OCI-LY3 (cell line): ENCODE results near the gene C16orf74.

ENCODE experiments used
- H2AFZ ChIP-seq: fragments of 200-600, 300-600 bp; shearing (Covaris generic); 2 replicates; pipeline ENCODE4 v1.6.0; 2014; ENCODE audit warnings: antibody characterized with exemption, low read depth, low read length
- H3K27ac ChIP-seq: fragments of 200-600, 300-600 bp; sonication (generic); 2 replicates; pipeline ENCODE4 v1.5.1; 2014; ENCODE audit warnings: mild to moderate bottlenecking, low read length, moderate library complexity, mixed read lengths
- H3K27me3 ChIP-seq: fragments of 200-600, 300-600 bp; sonication (generic); 2 replicates; pipeline ENCODE4 v1.6.1; 2014; ENCODE audit warnings: low read depth, low read length, mixed read lengths
- H3K36me3 ChIP-seq: fragments of 200-600, 300-600 bp; sonication (generic); replicated peaks from 2 replicates; pipeline ENCODE3; 2014; ENCODE audit warnings: low read depth, low read length, mixed read lengths
- H3K4me1 ChIP-seq: fragments of 300-600, 200-600 bp; sonication (generic); 2 replicates; pipeline ENCODE4 v1.6.1; 2014; ENCODE audit warnings: low read length, mixed read lengths
- H3K4me2 ChIP-seq: fragments of 200-600, 300-600 bp; sonication (generic); 2 replicates; pipeline ENCODE4 v1.6.1; 2014; ENCODE audit warnings: low read length, mixed read lengths
- H3K4me3 ChIP-seq: fragments of 300-600, 200-600 bp; sonication (generic); 2 replicates; pipeline ENCODE4 v1.5.1; 2014; ENCODE audit warnings: antibody characterized with exemption, mild to moderate bottlenecking, low read length, moderate library complexity
- H3K79me2 ChIP-seq: fragments of 300-600, 200-600 bp; shearing (Covaris generic); 2 replicates; pipeline ENCODE4 v1.6.1; 2014; ENCODE audit warnings: mild to moderate bottlenecking, low read length, mixed read lengths
- H3K9ac ChIP-seq: fragments of 300-600, 200-600 bp; shearing (Covaris generic); 2 replicates; pipeline ENCODE4 v1.6.0; 2014; ENCODE audit warnings: mild to moderate bottlenecking, low read length, moderate library complexity
- H3K9me3 ChIP-seq: fragments of 200-600, 300-600 bp; shearing (Covaris generic); 2 replicates; pipeline ENCODE4 v1.6.1; 2014; ENCODE audit warnings: low read length, mixed read lengths; ENCODE audit not compliant: insufficient read depth
- H4K20me1 ChIP-seq: fragments of 200-600, 300-600 bp; sonication (generic); 2 replicates; pipeline ENCODE4 v1.6.1; 2016; ENCODE audit warnings: low read length, mixed read lengths; ENCODE audit not compliant: insufficient read depth
- CTCF ChIP-seq: fragments of 200-600, 300-600 bp; sonication (generic); IDR thresholded peaks from 2 replicates; pipeline ENCODE4 v1.5.1; 2014; ENCODE audit warnings: antibody characterized with exemption, low read length, low read depth
- EZH2phosphoT487 ChIP-seq: fragments of 200-600 bp; shearing (Covaris generic); IDR thresholded peaks from 2 replicates; pipeline ENCODE4 v1.6.1; 2018; ENCODE audit warnings: antibody characterized with exemption, mixed run types, low read depth

Gene C16orf74

GRCh38 chr16:85679870-85680269 lies 71.0 kb downstream of the C16orf74 start:
- Histone ChIP-seq H3K36me3 (peaks cover 44% of the 10 kb centered on the region), H4K20me1 (peaks cover 29% of the 10 kb centered on the region), H3K27me3 (no peaks in the 10 kb centered on the region), H3K4me1 (peaks cover 7% of the 10 kb centered on the region; the same call in 1 of the 2 replicates), H3K9me3 (no peaks in the 10 kb centered on the region), H3K4me3 (no peak overlapping the region), H3K27ac (no peak overlapping the region), H3K9ac (no peak overlapping the region), H3K4me2 (no peak overlapping the region), H3K79me2 (peaks cover 8% of the 10 kb centered on the region; the same call in 1 of the 2 replicates), H2AFZ (no peak overlapping the region)
- TF ChIP-seq EZH2phosphoT487: no peak
- no peak for TF ChIP-seq CTCF

DNA sequence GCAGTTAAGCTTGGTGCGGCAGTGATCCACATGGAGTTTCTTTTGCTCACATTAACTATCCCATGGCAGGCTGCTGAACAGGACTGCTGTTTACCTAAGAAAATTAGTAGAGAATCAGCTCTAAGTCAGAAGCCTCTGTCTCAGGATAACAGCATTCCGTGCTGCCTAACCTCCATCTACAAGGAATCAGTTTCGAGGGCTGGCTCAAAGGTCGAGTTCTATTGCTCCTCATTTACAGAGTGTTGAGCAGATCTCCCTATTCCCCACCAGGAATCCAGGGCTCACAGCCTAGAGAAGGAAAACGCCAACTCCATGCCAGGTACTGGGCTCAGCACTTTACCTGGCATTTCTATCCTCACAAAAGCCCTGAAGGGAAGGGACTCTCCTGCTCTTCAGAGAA lies 72.1 kb downstream of the C16orf74 start:
- Histone ChIP-seq H3K4me1 (peaks cover 7% of the 10 kb centered on the region; the same call in 1 of the 2 replicates), H3K4me3 (no peak overlapping the region), H3K27ac (no peak overlapping the region), H3K9ac (no peak overlapping the region), H3K79me2 (peaks cover 8% of the 10 kb centered on the region; the same call in 1 of the 2 replicates), H4K20me1 (peaks cover 22% of the 10 kb centered on the region), H3K4me2 (no peak overlapping the region), H3K36me3 (peaks cover 47% of the 10 kb centered on the region), H3K27me3 (no peaks in the 10 kb centered on the region), H2AFZ (no peak overlapping the region), H3K9me3 (no peaks in the 10 kb centered on the region)
- no peak for TF ChIP-seq CTCF
- no peak for TF ChIP-seq EZH2phosphoT487

DNA sequence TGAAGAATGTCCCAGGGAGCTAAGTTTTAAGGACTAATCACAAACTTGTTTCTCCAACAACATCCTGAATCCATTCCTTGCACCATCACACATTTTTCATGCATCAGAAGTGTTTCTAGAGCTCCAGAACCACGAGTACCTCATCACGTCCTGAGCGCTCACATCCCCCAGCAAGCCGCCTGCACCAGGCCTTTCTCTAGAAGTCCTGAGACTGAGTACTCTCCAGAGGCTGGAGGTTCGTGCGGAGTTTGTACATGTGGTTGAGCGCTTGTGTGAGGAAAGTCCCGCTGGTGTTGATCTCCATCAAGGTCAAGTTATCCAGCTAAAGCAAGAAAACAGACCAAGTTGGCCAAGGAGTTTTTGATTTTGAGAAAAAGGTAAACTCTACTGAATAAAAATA lies 72.9 kb downstream of the C16orf74 start:
- H3K4me3 ChIP-seq: no peak overlapping the region
- peaks cover 48% of the 10 kb centered on the region for H3K36me3 ChIP-seq
- TF ChIP-seq EZH2phosphoT487: no peak
- no peak for TF ChIP-seq CTCF
- no peak overlapping the region for H3K9ac ChIP-seq
- no peaks in the 10 kb centered on the region for H3K9me3 ChIP-seq
- H3K79me2 ChIP-seq: 0 out of 2 replicates have a peak, but pooled peaks cover under 1% of the 10 kb centered on the region
- H3K27ac ChIP-seq: no peak overlapping the region
- peaks cover 14% of the 10 kb centered on the region for H4K20me1 ChIP-seq
- H2AFZ ChIP-seq: no peak overlapping the region
- no peaks in the 10 kb centered on the region for H3K27me3 ChIP-seq
- H3K4me2 ChIP-seq: no peak overlapping the region
- H3K4me1 ChIP-seq: peaks cover 7% of the 10 kb centered on the region; the same call in 1 of the 2 replicates

DNA sequence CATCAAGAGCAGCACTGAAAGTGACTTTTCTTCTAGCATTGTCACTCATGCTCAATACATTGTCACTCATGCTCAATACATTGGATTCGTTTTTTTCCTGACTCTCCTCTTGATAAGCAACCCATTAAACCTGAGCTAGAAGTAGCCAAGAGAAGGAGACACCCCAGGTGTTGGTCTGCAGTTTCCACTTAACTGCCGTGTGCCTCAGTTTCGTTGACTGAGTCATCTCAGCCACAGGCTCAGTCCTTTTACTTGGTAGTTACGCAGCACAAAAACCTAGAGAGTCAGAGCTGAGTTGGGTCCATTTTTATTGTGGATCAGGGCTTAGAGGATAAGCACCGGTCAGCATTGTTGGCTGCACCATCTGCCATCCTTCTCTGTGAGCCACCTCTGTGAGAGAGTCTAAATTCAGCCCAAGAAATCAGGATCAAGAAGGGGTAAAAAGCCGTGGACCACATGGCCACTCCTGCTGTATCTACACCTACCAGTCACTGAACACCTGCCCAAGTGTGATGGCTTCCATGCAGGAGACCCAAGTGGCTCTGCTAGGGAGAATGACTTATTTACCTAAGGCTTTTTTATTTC lies 73.4 kb downstream of the C16orf74 start:
- Histone ChIP-seq H3K27ac (no peak overlapping the region), H3K36me3 (peaks cover 51% of the 10 kb centered on the region), H3K9ac (no peak overlapping the region), H3K4me1 (peaks cover 7% of the 10 kb centered on the region; the same call in 1 of the 2 replicates), H2AFZ (no peak overlapping the region), H3K27me3 (no peaks in the 10 kb centered on the region), H3K79me2 (no peaks in the 10 kb centered on the region), H3K4me3 (no peak overlapping the region), H3K9me3 (no peaks in the 10 kb centered on the region), H3K4me2 (no peak overlapping the region), H4K20me1 (peaks cover 9% of the 10 kb centered on the region)
- TF ChIP-seq EZH2phosphoT487: no peak
- no peak for TF ChIP-seq CTCF
